ENCODE results near the gene HSPA14. TPM values are rescaled to one million over a fixed set of nuclear protein-coding genes. Genes with fewer than 3 reads are reported as not detected.

The HSPA14 gene
- total RNA-seq, 1 donor from 2014 or later = 24.2 TPM

DNA sequence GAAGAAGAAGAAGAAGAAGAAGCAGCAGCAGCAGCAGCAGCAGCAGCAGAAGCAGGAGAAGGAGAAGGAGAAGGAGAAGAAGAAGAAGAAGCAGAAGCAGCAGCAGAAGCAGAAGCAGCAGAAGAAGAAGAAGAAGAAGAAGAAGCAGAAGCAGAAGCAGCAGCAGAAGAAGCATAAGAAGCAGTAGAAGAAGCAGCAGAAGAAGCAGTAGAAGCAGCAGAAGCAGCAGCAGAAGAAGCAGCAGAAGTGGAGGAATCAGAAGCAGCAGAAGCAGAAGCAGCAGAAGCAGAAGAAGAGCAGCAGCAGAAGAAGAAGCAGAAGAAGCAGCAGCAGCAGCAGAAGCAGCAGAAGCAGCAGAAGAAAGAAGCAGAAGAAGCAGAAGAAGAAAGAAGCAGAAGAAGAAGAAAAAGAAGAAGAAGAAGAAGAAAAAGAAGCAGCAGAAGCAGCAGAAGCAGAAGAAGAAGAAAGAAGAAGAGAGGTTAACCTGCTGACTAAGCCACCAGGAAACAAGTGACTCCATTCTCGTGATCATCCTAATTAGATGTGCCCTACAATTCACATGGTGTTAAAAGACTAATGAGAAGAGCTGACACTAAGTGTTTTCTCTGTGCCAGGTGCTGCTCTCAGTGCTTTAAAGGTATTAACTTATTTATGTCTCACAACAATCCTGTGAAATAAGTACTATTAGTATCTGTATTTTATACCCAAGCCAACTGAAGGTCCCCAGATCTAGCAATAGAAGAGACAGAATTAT lies 11.9 kb upstream of the HSPA14 start:
- TF ChIP-seq, protein P1, sequence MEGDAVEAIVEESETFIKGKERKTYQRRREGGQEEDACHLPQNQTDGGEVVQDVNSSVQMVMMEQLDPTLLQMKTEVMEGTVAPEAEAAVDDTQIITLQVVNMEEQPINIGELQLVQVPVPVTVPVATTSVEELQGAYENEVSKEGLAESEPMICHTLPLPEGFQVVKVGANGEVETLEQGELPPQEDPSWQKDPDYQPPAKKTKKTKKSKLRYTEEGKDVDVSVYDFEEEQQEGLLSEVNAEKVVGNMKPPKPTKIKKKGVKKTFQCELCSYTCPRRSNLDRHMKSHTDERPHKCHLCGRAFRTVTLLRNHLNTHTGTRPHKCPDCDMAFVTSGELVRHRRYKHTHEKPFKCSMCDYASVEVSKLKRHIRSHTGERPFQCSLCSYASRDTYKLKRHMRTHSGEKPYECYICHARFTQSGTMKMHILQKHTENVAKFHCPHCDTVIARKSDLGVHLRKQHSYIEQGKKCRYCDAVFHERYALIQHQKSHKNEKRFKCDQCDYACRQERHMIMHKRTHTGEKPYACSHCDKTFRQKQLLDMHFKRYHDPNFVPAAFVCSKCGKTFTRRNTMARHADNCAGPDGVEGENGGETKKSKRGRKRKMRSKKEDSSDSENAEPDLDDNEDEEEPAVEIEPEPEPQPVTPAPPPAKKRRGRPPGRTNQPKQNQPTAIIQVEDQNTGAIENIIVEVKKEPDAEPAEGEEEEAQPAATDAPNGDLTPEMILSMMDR (conservative IDR thresholded peaks at IDR 0.05) = no peak
- no peak for DNase-seq (ENCODE audit: low read depth, low spot score)
- Mint-ChIP-seq H3K27ac (ENCODE audit: unreplicated experiment) (no peak overlapping the region), H3K27me3 (ENCODE audit: low read depth) (peaks cover 8% of the 10 kb centered on the region), H3K36me3 (ENCODE audit: low read depth) (no peaks in the 10 kb centered on the region), H3K9me3 (no peaks in the 10 kb centered on the region), H3K4me1 (peaks cover 3% of the 10 kb centered on the region), H3K4me3 (no peak overlapping the region)

DNA sequence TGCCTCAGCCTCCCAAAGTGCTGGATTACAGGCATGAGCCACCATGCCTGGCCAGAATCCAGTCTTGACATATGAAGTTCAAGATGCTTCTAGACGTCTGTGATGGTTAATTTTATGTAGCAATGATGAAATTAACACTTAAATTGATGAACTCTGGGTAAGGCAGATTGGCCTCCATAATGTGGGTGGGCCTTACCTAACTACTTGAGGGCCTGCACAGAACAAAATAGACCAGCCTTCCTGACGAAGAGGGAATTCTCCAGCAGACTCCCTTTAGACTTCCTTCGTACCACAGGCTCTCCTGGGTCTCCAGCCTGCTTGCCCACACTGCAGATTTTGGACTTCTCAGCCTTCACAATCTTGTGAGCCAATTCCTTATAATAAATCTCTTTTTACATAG lies 5.0 kb upstream of the HSPA14 start:
- H3K4me3 Mint-ChIP-seq = no peak overlapping the region

DNA sequence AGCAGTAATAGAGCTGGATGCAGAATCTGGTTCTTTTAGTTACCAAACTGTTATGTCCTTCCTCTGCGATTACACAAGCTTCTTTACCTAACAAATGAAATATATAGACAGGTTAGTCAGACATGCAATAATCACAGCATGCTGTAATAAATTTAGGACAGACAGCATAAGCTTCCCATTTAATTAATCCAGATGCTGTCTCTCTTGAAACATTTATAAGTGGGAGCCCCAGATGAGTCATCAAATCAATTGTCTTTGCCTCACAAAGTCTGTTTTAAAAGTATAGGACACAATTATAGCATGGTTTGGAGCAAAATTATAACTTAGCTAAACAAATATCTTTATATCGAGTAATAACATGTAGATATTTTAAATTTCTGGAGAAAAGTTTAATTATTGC lies 1.9 kb upstream of the HSPA14 start:
- TF ChIP-seq, protein P1 (conservative IDR thresholded peaks at IDR 0.05) = no peak
- no peak for DNase-seq (ENCODE audit: low read depth, low spot score)
- Mint-ChIP-seq H3K9me3 (no peaks in the 10 kb centered on the region), H3K27ac (ENCODE audit: unreplicated experiment) (no peak overlapping the region), H3K4me1 (peaks cover 30% of the 10 kb centered on the region), H3K27me3 (ENCODE audit: low read depth) (no peaks in the 10 kb centered on the region), H3K36me3 (ENCODE audit: low read depth) (peaks cover 9% of the 10 kb centered on the region), H3K4me3 (peak overlapping the region; percentile 36)

More for the DNA sequence above, 5.0 kb upstream of the HSPA14 start:
- TF ChIP-seq, protein P1 (conservative IDR thresholded peaks at IDR 0.05) = no peak
- no peaks in the 10 kb centered on the region for H3K27me3 Mint-ChIP-seq (ENCODE audit: low read depth)
- peaks cover 2% of the 10 kb centered on the region for H3K36me3 Mint-ChIP-seq (ENCODE audit: low read depth)
- DNase-seq (ENCODE audit: low read depth, low spot score) = no peak
- H3K27ac Mint-ChIP-seq (ENCODE audit: unreplicated experiment) = no peak overlapping the region
- peaks cover 14% of the 10 kb centered on the region for H3K4me1 Mint-ChIP-seq
- H3K9me3 Mint-ChIP-seq = no peaks in the 10 kb centered on the region

DNA sequence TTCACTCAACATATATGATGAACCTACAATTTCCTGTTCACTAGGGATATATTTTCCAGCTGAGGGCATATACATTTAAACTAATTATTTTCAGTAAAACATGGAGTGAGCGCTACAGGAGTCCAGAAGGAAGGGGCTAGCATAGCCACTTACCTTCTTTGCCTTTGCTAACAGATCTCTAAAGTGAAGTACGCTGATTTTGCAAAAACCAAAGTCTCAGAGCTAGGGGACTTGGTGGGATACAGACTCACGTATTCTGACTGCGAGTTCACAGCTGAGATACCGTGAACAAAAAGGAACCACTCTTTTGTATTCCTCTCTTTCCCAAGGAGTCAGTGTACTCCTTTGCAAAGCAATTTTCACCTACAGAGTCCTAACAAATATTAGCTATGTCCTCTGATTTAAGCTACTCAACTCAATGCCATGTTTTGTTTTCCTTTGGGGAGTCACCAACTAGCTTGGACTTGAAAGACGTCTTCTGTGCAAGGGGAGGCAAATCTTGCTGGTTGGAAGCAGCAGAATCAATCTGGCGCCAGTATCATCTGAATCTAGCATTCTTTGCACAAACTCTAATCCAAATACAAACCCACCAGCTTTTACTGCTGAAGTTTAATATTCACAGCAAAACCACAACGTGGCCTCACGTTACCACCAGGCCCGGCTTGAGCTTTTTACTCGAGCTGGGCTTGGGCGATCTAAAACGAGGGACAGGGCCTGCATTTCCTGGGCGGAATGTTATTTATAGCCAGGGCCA lies 926 bp upstream of the HSPA14 start:
- no peak for DNase-seq (ENCODE audit: low read depth, low spot score)
- peaks cover 9% of the 10 kb centered on the region for H3K36me3 Mint-ChIP-seq (ENCODE audit: low read depth)
- no peaks in the 10 kb centered on the region for H3K27me3 Mint-ChIP-seq (ENCODE audit: low read depth)
- no peaks in the 10 kb centered on the region for H3K9me3 Mint-ChIP-seq
- TF ChIP-seq, protein P1 (conservative IDR thresholded peaks at IDR 0.05) = no peak
- H3K4me3 Mint-ChIP-seq = peak overlapping the region; percentile 92
- H3K27ac Mint-ChIP-seq (ENCODE audit: unreplicated experiment) = peak overlapping the region; percentile 93
- H3K4me1 Mint-ChIP-seq = peaks cover 30% of the 10 kb centered on the region

DNA sequence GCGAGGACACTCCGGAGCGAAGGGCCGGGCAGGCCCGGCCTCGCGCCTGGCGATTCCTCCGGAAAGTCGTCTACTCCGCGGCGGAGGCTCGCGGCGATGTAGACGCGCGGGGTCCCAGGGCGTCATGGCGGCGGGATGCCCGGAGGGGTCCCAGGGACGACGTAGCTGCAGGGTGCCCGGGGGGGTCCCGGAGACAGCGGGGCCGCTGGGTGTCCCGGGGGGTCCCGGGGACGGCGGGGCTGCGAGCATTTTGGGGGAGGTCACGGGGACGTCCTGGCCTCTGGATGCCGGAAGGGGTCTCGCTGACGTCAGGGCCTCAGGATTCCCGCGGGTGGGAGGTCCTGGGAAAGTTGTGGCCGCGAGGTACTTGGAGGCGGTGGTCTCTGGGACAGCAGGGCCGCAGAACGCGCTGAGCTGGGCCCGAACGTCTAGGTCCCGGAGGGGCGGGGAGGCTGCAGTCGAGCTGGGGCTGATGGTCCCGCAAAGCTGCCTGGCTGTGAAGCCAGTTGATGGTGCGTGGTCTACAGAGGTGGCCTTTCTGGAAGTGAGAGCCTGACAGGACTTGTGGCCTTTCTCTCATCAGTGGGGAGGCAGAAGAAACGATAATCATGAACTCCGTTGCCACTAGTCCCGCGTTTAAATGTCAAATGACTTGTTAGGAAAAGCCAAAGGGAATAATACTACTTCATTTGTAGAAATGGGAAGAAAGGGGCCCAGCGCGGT lies 637 bp downstream of the HSPA14 start:
- TF ChIP-seq, protein P1 (conservative IDR thresholded peaks at IDR 0.05) = no peak
- no peaks in the 10 kb centered on the region for H3K9me3 Mint-ChIP-seq
- H3K4me3 Mint-ChIP-seq = peak overlapping the region; percentile 92
- no peaks in the 10 kb centered on the region for H3K27me3 Mint-ChIP-seq (ENCODE audit: low read depth)
- H3K36me3 Mint-ChIP-seq (ENCODE audit: low read depth) = peaks cover 7% of the 10 kb centered on the region
- peaks cover 30% of the 10 kb centered on the region for H3K4me1 Mint-ChIP-seq
- peak; percentile 55 for DNase-seq (ENCODE audit: low read depth, low spot score)
- peak overlapping the region; percentile 98 for H3K27ac Mint-ChIP-seq (ENCODE audit: unreplicated experiment)

All from neural crest cell (in vitro differentiated cells).